Astrocyte (in vitro differentiated cells and primary cell): ENCODE measurements around the gene AJAP1. TPM values are rescaled to one million over a fixed set of nuclear protein-coding genes. Genes with fewer than 3 reads are reported as not detected.

ENCODE experiments used
- DNase-seq: peaks from one replicate; pipeline ENCODE4 v3.0.0-alpha.2; 2010; ENCODE audit warnings: low read depth
- FAIRE-seq: peaks from 2 replicates; lab custom pipeline; 2011; peaks lifted over from hg19 to GRCh38; lab: Jason Lieb, UNC
- H2AFZ ChIP-seq: 2 replicates; pipeline ENCODE4 v1.6.0; 2012; ENCODE audit warnings: low read depth, low read length, inconsistent platforms
- H3K27ac ChIP-seq: 2 replicates; pipeline ENCODE4 v1.5.1; 2011; ENCODE audit warnings: low read depth, low read length, inconsistent platforms
- H3K27me3 ChIP-seq: 2 replicates; pipeline ENCODE4 v1.6.0; 2011; ENCODE audit warnings: low read length, inconsistent platforms; ENCODE audit not compliant: insufficient read depth
- H3K36me3 ChIP-seq: 2 replicates; pipeline ENCODE4 v1.5.1; 2011; ENCODE audit warnings: low read length, inconsistent platforms; ENCODE audit not compliant: insufficient read depth
- H3K4me1 ChIP-seq: 2 replicates; pipeline ENCODE4 v1.5.1; 2011; ENCODE audit warnings: low read length, inconsistent platforms; ENCODE audit not compliant: insufficient read depth
- H3K4me2 ChIP-seq: 2 replicates; pipeline ENCODE4 v1.6.0; 2012; ENCODE audit warnings: low read length, inconsistent platforms
- H3K4me3 ChIP-seq: 2 replicates; pipeline ENCODE4 v1.5.1; 2011; ENCODE audit warnings: low read depth, mild to moderate bottlenecking, low read length, inconsistent platforms; ENCODE audit not compliant: insufficient read depth
- H3K79me2 ChIP-seq: 2 replicates; pipeline ENCODE4 v1.6.0; 2012; ENCODE audit warnings: mild to moderate bottlenecking, low read length, inconsistent platforms; ENCODE audit not compliant: insufficient read depth
- H3K9ac ChIP-seq: 2 replicates; pipeline ENCODE4 v1.6.0; 2012; ENCODE audit warnings: mild to moderate bottlenecking, low read length, inconsistent platforms
- H3K9me3 ChIP-seq: 2 replicates; pipeline ENCODE4 v1.5.1; 2012; ENCODE audit warnings: low read depth, mild to moderate bottlenecking, low read length, inconsistent platforms; ENCODE audit not compliant: insufficient read depth
- H4K20me1 ChIP-seq: 2 replicates; pipeline ENCODE4 v1.6.0; 2012; ENCODE audit warnings: low read length, inconsistent platforms; ENCODE audit not compliant: insufficient read depth
- H3K27ac Mint-ChIP-seq: one replicate; pipeline ENCODE4 v1.8.0; 2021; ENCODE audit warnings: mild to moderate bottlenecking, mixed read lengths; ENCODE audit not compliant: unreplicated experiment
- H3K27me3 Mint-ChIP-seq: one replicate; pipeline ENCODE4 v1.8.0; 2021; ENCODE audit warnings: low read depth, mixed read lengths; ENCODE audit not compliant: unreplicated experiment
- H3K36me3 Mint-ChIP-seq: one replicate; pipeline ENCODE4 v1.8.0; 2021; ENCODE audit warnings: low read depth, mixed read lengths; ENCODE audit not compliant: unreplicated experiment
- H3K4me1 Mint-ChIP-seq: one replicate; pipeline ENCODE4 v1.8.0; 2021; ENCODE audit warnings: low read depth, mixed read lengths; ENCODE audit not compliant: unreplicated experiment
- H3K4me3 Mint-ChIP-seq: one replicate; pipeline ENCODE4 v1.8.0; 2021; ENCODE audit warnings: mild to moderate bottlenecking, moderate library complexity, mixed read lengths; ENCODE audit not compliant: unreplicated experiment
- H3K9me3 Mint-ChIP-seq: one replicate; pipeline ENCODE4 v1.8.0; 2021; ENCODE audit warnings: mild to moderate bottlenecking, mixed read lengths; ENCODE audit not compliant: unreplicated experiment
- EZH2 ChIP-seq: IDR thresholded peaks from 2 replicates; pipeline ENCODE4 v1.6.1; 2012; ENCODE audit warnings: mild to moderate bottlenecking, low read length, inconsistent platforms; ENCODE audit not compliant: insufficient read depth
- total RNA-seq: library from RNA; stranded (reverse); gene quantifications from 2 replicates; pipeline ENCODE4 v1.2.1, GENCODE V29; 2021
- TF ChIP-seq, protein P1 (sequence below): IDR thresholded peaks from 2 replicates; pipeline ENCODE4 v1.5.1; 2011; ENCODE audit warnings: low read depth, mild to moderate bottlenecking, inconsistent platforms, low read length, moderate library complexity; ENCODE audit not compliant: insufficient read depth

AJAP1 gene
- total RNA-seq, 1 donor from 2014 or later = 0.34 TPM

DNA sequence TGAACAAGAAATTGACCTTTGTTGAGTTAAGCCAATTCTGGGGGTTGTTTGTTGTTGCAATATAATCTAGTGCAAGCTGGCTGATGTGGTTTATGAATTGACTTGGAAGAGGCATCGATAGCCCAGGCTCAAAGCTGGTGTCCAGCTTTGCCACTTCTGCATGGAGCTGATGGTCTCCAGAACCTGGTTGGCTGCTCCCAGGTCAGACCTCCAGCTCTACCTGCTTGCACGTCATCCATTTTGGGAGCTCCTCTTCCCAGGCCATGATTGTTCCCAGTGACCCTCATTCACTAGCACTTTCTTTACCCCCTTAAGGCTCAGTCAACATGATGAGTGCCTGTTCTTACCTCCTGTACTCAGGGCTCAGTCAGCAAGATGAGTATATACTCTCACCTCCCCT, 5.8 kb upstream of the AJAP1 start:
- no peak for FAIRE-seq
- peaks cover 7% of the 10 kb centered on the region for H3K9me3 ChIP-seq
- no peak for TF ChIP-seq EZH2
- TF ChIP-seq, protein P1, sequence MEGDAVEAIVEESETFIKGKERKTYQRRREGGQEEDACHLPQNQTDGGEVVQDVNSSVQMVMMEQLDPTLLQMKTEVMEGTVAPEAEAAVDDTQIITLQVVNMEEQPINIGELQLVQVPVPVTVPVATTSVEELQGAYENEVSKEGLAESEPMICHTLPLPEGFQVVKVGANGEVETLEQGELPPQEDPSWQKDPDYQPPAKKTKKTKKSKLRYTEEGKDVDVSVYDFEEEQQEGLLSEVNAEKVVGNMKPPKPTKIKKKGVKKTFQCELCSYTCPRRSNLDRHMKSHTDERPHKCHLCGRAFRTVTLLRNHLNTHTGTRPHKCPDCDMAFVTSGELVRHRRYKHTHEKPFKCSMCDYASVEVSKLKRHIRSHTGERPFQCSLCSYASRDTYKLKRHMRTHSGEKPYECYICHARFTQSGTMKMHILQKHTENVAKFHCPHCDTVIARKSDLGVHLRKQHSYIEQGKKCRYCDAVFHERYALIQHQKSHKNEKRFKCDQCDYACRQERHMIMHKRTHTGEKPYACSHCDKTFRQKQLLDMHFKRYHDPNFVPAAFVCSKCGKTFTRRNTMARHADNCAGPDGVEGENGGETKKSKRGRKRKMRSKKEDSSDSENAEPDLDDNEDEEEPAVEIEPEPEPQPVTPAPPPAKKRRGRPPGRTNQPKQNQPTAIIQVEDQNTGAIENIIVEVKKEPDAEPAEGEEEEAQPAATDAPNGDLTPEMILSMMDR = no peak
- no peak overlapping the region for H3K27ac ChIP-seq
- Mint-ChIP-seq H3K27ac (no peak overlapping the region), H3K4me3 (no peak overlapping the region), H3K9me3 (no peaks in the 10 kb centered on the region), H3K36me3 (no peaks in the 10 kb centered on the region), H3K27me3 (peaks cover 14% of the 10 kb centered on the region), H3K4me1 (no peaks in the 10 kb centered on the region)
- no peak overlapping the region for H3K4me2 ChIP-seq
- H3K36me3 ChIP-seq = no peaks in the 10 kb centered on the region
- no peaks in the 10 kb centered on the region for H3K79me2 ChIP-seq
- no peak overlapping the region for H3K9ac ChIP-seq
- no peak overlapping the region for H3K4me3 ChIP-seq
- H2AFZ ChIP-seq = no peak overlapping the region
- peaks cover 2% of the 10 kb centered on the region for H3K27me3 ChIP-seq
- no peaks in the 10 kb centered on the region for H3K4me1 ChIP-seq
- DNase-seq = no peak
- no peaks in the 10 kb centered on the region for H4K20me1 ChIP-seq

GRCh38 chr1:4650481-4650880, 3.9 kb upstream of the AJAP1 start:
- H3K9ac ChIP-seq = no peak overlapping the region
- FAIRE-seq (no peak), DNase-seq (peak; percentile 45)
- H3K4me2 ChIP-seq = no peak overlapping the region
- no peaks in the 10 kb centered on the region for H3K36me3 ChIP-seq
- no peak overlapping the region for H3K4me3 Mint-ChIP-seq
- H3K4me1 Mint-ChIP-seq = no peaks in the 10 kb centered on the region
- H3K27me3 Mint-ChIP-seq = peaks cover 15% of the 10 kb centered on the region
- TF ChIP-seq, protein P1 = no peak
- TF ChIP-seq EZH2 = no peak
- H3K36me3 Mint-ChIP-seq = no peaks in the 10 kb centered on the region
- peaks cover 4% of the 10 kb centered on the region for H3K27me3 ChIP-seq
- no peak overlapping the region for H2AFZ ChIP-seq
- no peak overlapping the region for H3K4me3 ChIP-seq
- no peaks in the 10 kb centered on the region for H3K79me2 ChIP-seq
- H3K4me1 ChIP-seq = no peaks in the 10 kb centered on the region
- H3K27ac ChIP-seq = no peak overlapping the region
- H3K9me3 Mint-ChIP-seq = no peaks in the 10 kb centered on the region
- no peaks in the 10 kb centered on the region for H4K20me1 ChIP-seq
- H3K9me3 ChIP-seq = peaks cover 7% of the 10 kb centered on the region
- H3K27ac Mint-ChIP-seq = no peak overlapping the region

- H3K4me3 ChIP-seq = no peak overlapping the region
- H3K4me2 ChIP-seq = no peak overlapping the region
- H3K4me1 ChIP-seq = no peaks in the 10 kb centered on the region
- H3K79me2 ChIP-seq = no peaks in the 10 kb centered on the region
- no peaks in the 10 kb centered on the region for H3K9me3 Mint-ChIP-seq
- H3K27me3 ChIP-seq = peaks cover 4% of the 10 kb centered on the region
- peaks cover 11% of the 10 kb centered on the region for H3K27me3 Mint-ChIP-seq
- peaks cover 7% of the 10 kb centered on the region for H3K9me3 ChIP-seq
- H4K20me1 ChIP-seq = no peaks in the 10 kb centered on the region
- no peak for TF ChIP-seq EZH2
- TF ChIP-seq, protein P1 = no peak
- no peak for FAIRE-seq
- H3K27ac Mint-ChIP-seq = no peak overlapping the region
- no peak overlapping the region for H2AFZ ChIP-seq
- no peak overlapping the region for H3K9ac ChIP-seq
- no peaks in the 10 kb centered on the region for H3K36me3 Mint-ChIP-seq
- H3K4me3 Mint-ChIP-seq = no peak overlapping the region
- no peaks in the 10 kb centered on the region for H3K36me3 ChIP-seq
- DNase-seq = no peak
- no peaks in the 10 kb centered on the region for H3K4me1 Mint-ChIP-seq
- H3K27ac ChIP-seq = no peak overlapping the region
These were observed 3.4 kb upstream of the AJAP1 start for GRCh38 chr1:4650981-4651380.
